Transverse colon (tissue), 4 donors: ENCODE measurements around the gene RAPGEF2. TPM values are rescaled to one million over a fixed set of nuclear protein-coding genes. Genes with fewer than 3 reads are reported as not detected.

Experiments used
- DNase-seq: peaks from one replicate; pipeline ENCODE4 v3.0.0-alpha.2; 2019
- H3K27ac ChIP-seq, 4 donors: fragments of 200-600 bp; sonication (generic); 2 replicates each; pipeline ENCODE4 v1.5.1; 2016 to 2018; ENCODE audit warnings: inconsistent platforms in 4 of 4
- H3K27me3 ChIP-seq: fragments of 200-600 bp; sonication (generic); 2 replicates; pipeline ENCODE4 v1.5.1; 2017; ENCODE audit warnings: inconsistent platforms
- H3K36me3 ChIP-seq, 4 donors: fragments of 200-600 bp; sonication (generic); 2 replicates each; pipeline ENCODE4 v1.5.1; 2017 to 2019; ENCODE audit warnings: inconsistent platforms in 4 of 4
- H3K4me1 ChIP-seq, 4 donors: fragments of 200-600 bp; sonication (generic); 2 replicates each; pipeline ENCODE4 v1.5.1; 2017 to 2020; ENCODE audit warnings: inconsistent platforms in 4 of 4
- H3K4me3 ChIP-seq, 4 donors: fragments of 200-600 bp; sonication (generic); 1 replicate in 1 of 4; 2 replicates in 3 of 4; pipeline versions ENCODE4 v1.5.1 to v1.6.1; 2017 to 2019; ENCODE audit warnings: inconsistent platforms in 4 of 4
- H3K9me3 ChIP-seq, 2 donors: fragments of 200-600 bp; sonication (generic); 2 replicates each; pipeline ENCODE4 v1.5.1; 2017 to 2019; ENCODE audit warnings: inconsistent platforms in 2 of 2
- CTCF ChIP-seq, 5 experiments: fragments of 200-600 bp in 3 of 5; fragments of 450-650 bp in 2 of 5; sonication (generic) in 3 of 5; IDR thresholded peaks; 1 replicate in 2 of 5; 2 replicates in 3 of 5; pipeline ENCODE4 v1.5.1; 2016 to 2017; ENCODE audit warnings: antibody characterized with exemption in 5 of 5, inconsistent platforms in 3 of 5, mild to moderate bottlenecking in 2 of 5, moderate library complexity in 1 of 5
- EP300 ChIP-seq: sonication (generic); formaldehyde crosslinking; IDR thresholded peaks from one replicate; pipeline ENCODE4 v1.6.1; 2017; ENCODE audit warnings: antibody characterized with exemption, low read depth
- POLR2A ChIP-seq: fragments of 450-650 bp; IDR thresholded peaks from one replicate; pipeline ENCODE4 v1.6.1; 2016; ENCODE audit warnings: antibody characterized with exemption, mild to moderate bottlenecking, moderate library complexity
- POLR2AphosphoS5 ChIP-seq, 3 donors: sonication (generic); formaldehyde crosslinking; IDR thresholded peaks; one replicate each; pipeline ENCODE4 v1.6.1; 2016; ENCODE audit warnings: antibody characterized with exemption in 3 of 3
- WGBS, 2 donors: methylation state at CpG; one replicate each; pipeline ENCODE4 v1.1.5; 2018; ENCODE audit warnings: low coverage in 1 of 2; 5-methylcytosine and 5-hydroxymethylcytosine counted together
- in situ Hi-C, 4 donors: fragments of 200-750 bp; cut with MboI; loops; one replicate each; pipeline versions ENCODE4 v1.15.0 to v1.15.1; 2017; ENCODE audit warnings: low sequenced_read_pairs in 3 of 4, low pct_ligation_motif_present in 1 of 4, low pct_unique_long_range_greater_than_20kb in 1 of 4
- intact Hi-C: fragments of 100-400 bp; cut with DNase I; formaldehyde crosslinking; loops from one replicate; pipeline ENCODE4 v1.15.1; 2023; ENCODE audit warnings: low total_unique reads
- total RNA-seq, 4 donors: library from RNA; depleted of rRNA; stranded (reverse); fragments of >200 nt; gene quantifications; one replicate each; pipeline ENCODE4 v1.1.0, GENCODE V29; 2016

RAPGEF2 gene
- total RNA-seq, 4 donors from 2014 or later, result 23.3 to 64.8 (median 49.6) TPM

- TF ChIP-seq POLR2AphosphoS5 (IDR thresholded peaks at IDR 0.05) (no peak), POLR2A (no peak), EP300 (no peak), CTCF (IDR thresholded peaks at IDR 0.05) (no peak)
- intact Hi-C loops (loop anchor here (5.0 to 10.0 kb wide), 2 partner anchors 343 to 475 kb away; partner anchors contain the start of gene PPID), in situ Hi-C loops (loop anchor here (5.0 to 25.0 kb wide), 5 partner anchors 335 to 488 kb away; partner anchors contain the start of gene PPID (in 3 of the 4))
- Histone ChIP-seq H3K4me3 (no peak overlapping the region), H3K4me1 (peaks cover 0 to 23% (median 0%) of the 10 kb centered on the region in 4 donors), H3K27me3 (no peaks in the 10 kb centered on the region), H3K27ac (no peak overlapping the region), H3K36me3 (no peaks in the 10 kb centered on the region), H3K9me3 (no peaks in the 10 kb centered on the region)
- DNase-seq, result no peak
- 86 to 89% methylated on average over 1 of the region's 1 CpG for WGBS, 2 donors
These were observed 96.9 kb downstream of the RAPGEF2 start for GRCh38 chr4:159199826-159200225.

GRCh38 chr4:159201168-159201567 lies 98.3 kb downstream of the RAPGEF2 start:
- Histone ChIP-seq H3K9me3 (no peaks in the 10 kb centered on the region), H3K36me3 (no peaks in the 10 kb centered on the region), H3K4me1 (peaks cover 0 to 24% (median 0%) of the 10 kb centered on the region in 4 donors), H3K27me3 (no peaks in the 10 kb centered on the region), H3K4me3 (no peak overlapping the region), H3K27ac (no peak overlapping the region)
- no peak for DNase-seq
- no peak for TF ChIP-seq CTCF (IDR thresholded peaks at IDR 0.05)
- no peak for TF ChIP-seq POLR2AphosphoS5 (IDR thresholded peaks at IDR 0.05)
- 81% methylated on average over 6 of the region's 6 CpGs for WGBS, 2 donors
- in situ Hi-C loops, result loop anchor here in 3 of 4 donors (5.0 to 10.0 kb wide), 3 partner anchors 346 to 476 kb away; partner anchors contain the start of gene PPID (in 2 of the 3)
- intact Hi-C loops, result loop anchor here (1.0 to 10.0 kb wide), 3 partner anchors 19 to 476 kb away; partner anchors contain the start of gene PPID

GRCh38 chr4:159204566-159204965 lies 101.7 kb downstream of the RAPGEF2 start:
- Histone ChIP-seq H3K9me3 (no peaks in the 10 kb centered on the region), H3K27me3 (no peaks in the 10 kb centered on the region), H3K4me1 (peaks cover 0 to 34% (median 0%) of the 10 kb centered on the region in 4 donors), H3K27ac (no peak overlapping the region), H3K36me3 (no peaks in the 10 kb centered on the region), H3K4me3 (no peak overlapping the region)
- in situ Hi-C loops, result loop anchor here in 3 of 4 donors (5.0 to 10.0 kb wide), 3 partner anchors 350 to 480 kb away; partner anchors contain the start of gene PPID (in 2 of the 3)
- WGBS, 2 donors, result 41 to 57% methylated on average over 6 of the region's 6 CpGs
- TF ChIP-seq EP300 (no peak), POLR2A (no peak), POLR2AphosphoS5 (IDR thresholded peaks at IDR 0.05) (no peak)
- intact Hi-C loops, result loop anchor here (5.0 to 10.0 kb wide), 2 partner anchors 347 to 480 kb away; partner anchors contain the start of gene PPID
- no peak for DNase-seq

- no peaks in the 10 kb centered on the region for H3K9me3 ChIP-seq
- no peak for DNase-seq
- peaks cover 0 to 34% (median 0%) of the 10 kb centered on the region in 4 donors for H3K4me1 ChIP-seq
- 90 to 93% methylated on average over 3 of the region's 3 CpGs for WGBS, 2 donors
- H3K27ac ChIP-seq, result no peak overlapping the region
- intact Hi-C loops (loop anchor here (10.0 kb wide), 1 partner anchor 481 kb away; the partner anchor contains the start of gene PPID), in situ Hi-C loops (loop anchor here in 3 of 4 donors (10.0 kb wide), 2 partner anchors 351 to 481 kb away; partner anchors contain the start of gene PPID (in 2 of the 3))
- TF ChIP-seq POLR2A, result no peak
- TF ChIP-seq POLR2AphosphoS5 (IDR thresholded peaks at IDR 0.05), result no peak
- no peak for TF ChIP-seq CTCF (IDR thresholded peaks at IDR 0.05)
- TF ChIP-seq EP300, result no peak
- no peak overlapping the region for H3K4me3 ChIP-seq
- no peaks in the 10 kb centered on the region for H3K36me3 ChIP-seq
- no peaks in the 10 kb centered on the region for H3K27me3 ChIP-seq
These were observed 102.6 kb downstream of the RAPGEF2 start for GRCh38 chr4:159205466-159205865.
